ENCODE measurements around the gene PMVK.
A peak's percentile ranks its signal among the peaks of the same experiment; 100 is the strongest.

DNA sequence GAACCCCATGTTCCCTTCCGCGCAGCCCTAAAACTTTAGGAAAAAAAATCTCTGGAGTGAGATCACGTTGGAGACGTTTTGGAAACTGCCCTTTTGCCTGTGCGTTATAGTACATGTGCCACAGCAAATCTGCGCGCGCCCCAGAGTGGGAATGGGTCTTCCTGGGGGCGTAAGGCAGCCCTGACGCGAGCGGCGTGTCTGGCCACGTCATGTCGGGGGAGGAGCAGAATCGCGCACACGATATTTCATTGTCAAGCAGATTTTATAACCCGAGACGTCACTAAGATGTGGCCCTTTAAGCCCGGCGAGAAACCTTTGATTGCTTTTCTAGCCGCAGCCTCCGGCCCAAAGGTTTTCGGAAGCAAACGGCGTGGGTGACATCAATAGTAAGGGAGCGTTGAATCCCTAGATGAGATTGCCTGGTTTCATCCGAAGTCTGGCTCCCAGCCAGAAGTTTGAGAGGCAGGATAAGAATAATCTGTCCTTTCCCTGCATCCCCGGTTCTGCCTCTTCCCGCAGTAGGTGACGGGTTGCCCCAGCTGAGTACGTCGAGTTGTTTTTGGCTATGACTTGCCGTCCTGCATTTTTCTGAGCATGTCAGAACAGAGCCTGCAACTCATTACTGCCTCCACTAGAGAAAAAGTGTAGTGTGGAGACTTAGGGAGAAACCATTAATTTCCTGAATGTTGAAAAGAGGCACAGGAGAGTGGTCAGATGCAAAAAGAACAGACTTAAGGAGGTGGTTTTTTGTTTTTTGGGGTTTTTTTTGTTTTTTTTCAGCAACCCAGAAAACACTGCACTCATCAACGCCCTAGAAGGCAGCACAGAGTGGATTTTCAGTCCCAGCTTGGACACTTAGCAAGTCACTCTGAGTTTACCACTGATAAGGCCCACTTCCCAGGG is 817 bp upstream of the PMVK start:
- no peak for TF ChIP-seq EZH2 (IDR thresholded peaks at IDR 0.05)
- TF ChIP-seq POLR2AphosphoS5 (IDR thresholded peaks at IDR 0.05; ENCODE audit: borderline replicate concordance, low read depth, low read length), result peak; percentile 73
